ENCODE measurements around the gene PRKCQ.

DNA sequence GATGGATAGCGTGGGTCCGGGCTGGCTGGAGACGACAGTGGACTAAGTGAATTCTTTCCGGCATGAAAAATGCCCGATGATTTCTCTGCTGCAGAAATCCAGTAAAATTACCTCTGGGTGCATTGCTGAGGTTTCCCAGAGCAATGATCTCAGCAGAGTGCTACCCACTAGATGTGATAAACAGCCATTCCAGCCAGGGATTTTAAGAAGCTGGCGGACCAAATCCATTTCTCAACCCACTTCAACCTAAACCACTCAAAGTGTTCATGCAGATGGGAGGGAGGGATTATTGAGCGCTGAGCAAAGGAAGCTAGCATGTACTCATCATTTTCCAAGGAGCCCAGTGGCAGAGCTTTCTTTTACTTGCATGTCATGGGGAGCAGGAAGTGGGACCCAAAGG, 116.7 kb downstream of the PRKCQ start:
- TF ChIP-seq FOXM1 (IDR thresholded peaks at IDR 0.05; ENCODE audit: borderline replicate concordance): no peak
- TF ChIP-seq SUZ12 (IDR thresholded peaks at IDR 0.05): no peak
- no peak for TF ChIP-seq FOXA1 (IDR thresholded peaks at IDR 0.05)
- TF ChIP-seq BHLHE40 (IDR thresholded peaks at IDR 0.05; ENCODE audit: borderline replicate concordance): no peak
- TF ChIP-seq ELF4 (IDR thresholded peaks at IDR 0.05): no peak
- TF ChIP-seq ZNF384 (IDR thresholded peaks at IDR 0.05): no peak
- no peak for TF ChIP-seq SP1 (IDR thresholded peaks at IDR 0.05)
- TF ChIP-seq FOXK2 (IDR thresholded peaks at IDR 0.05): no peak
- TF ChIP-seq, protein P1, sequence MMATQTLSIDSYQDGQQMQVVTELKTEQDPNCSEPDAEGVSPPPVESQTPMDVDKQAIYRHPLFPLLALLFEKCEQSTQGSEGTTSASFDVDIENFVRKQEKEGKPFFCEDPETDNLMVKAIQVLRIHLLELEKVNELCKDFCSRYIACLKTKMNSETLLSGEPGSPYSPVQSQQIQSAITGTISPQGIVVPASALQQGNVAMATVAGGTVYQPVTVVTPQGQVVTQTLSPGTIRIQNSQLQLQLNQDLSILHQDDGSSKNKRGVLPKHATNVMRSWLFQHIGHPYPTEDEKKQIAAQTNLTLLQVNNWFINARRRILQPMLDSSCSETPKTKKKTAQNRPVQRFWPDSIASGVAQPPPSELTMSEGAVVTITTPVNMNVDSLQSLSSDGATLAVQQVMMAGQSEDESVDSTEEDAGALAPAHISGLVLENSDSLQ (IDR thresholded peaks at IDR 0.05): no peak
- TF ChIP-seq CTBP1 (IDR thresholded peaks at IDR 0.05; ENCODE audit: borderline replicate concordance): no peak

Measured in HEK293T (cell line).